ENCODE results near the gene RYK.
"Not testable (repeated sequence)": the region's sequence is repeated elsewhere in the genome, so short reads cannot be mapped to it uniquely, and the experiment has no call there.

RYK gene

GRCh38 chr3:134284438-134284837, 33.8 kb upstream of the RYK start:
- Histone ChIP-seq H3K27ac (ENCODE audit: low read depth, low read length) (no peak overlapping the region), H3K4me1 (ENCODE audit: control insufficient read depth in 1 of 2, insufficient read depth in 2 of 2, low read length in 2 of 2) (no peaks in the 10 kb centered on the region), H3K9me3 (ENCODE audit: control insufficient read depth in 1 of 2, low read length in 2 of 2) (no peaks in the 10 kb centered on the region), H3K4me3 (ENCODE audit: low read depth in 1 of 2, low read length in 2 of 2) (no peak overlapping the region), H3K9ac (ENCODE audit: low read depth in 1 of 2, low read length in 2 of 2) (no peak overlapping the region), H3K27me3 (ENCODE audit: control insufficient read depth in 1 of 2, insufficient read depth in 2 of 2, low read length in 2 of 2) (peaks cover 0 to 3% of the 10 kb centered on the region in 2 donors), H3K36me3 (ENCODE audit: control insufficient read depth in 1 of 2, insufficient read depth in 2 of 2, low read length in 2 of 2) (no peaks in the 10 kb centered on the region)

- Histone ChIP-seq H3K4me3 (ENCODE audit: low read depth in 1 of 2, low read length in 2 of 2) (no peak overlapping the region), H3K9ac (ENCODE audit: low read depth in 1 of 2, low read length in 2 of 2) (no peak overlapping the region), H3K27ac (ENCODE audit: low read depth, low read length) (no peak overlapping the region), H3K9me3 (ENCODE audit: control insufficient read depth in 1 of 2, low read length in 2 of 2) (no peaks in the 10 kb centered on the region), H3K27me3 (ENCODE audit: control insufficient read depth in 1 of 2, insufficient read depth in 2 of 2, low read length in 2 of 2) (peaks cover 0 to 3% of the 10 kb centered on the region in 2 donors), H3K4me1 (ENCODE audit: control insufficient read depth in 1 of 2, insufficient read depth in 2 of 2, low read length in 2 of 2) (no peaks in the 10 kb centered on the region), H3K36me3 (ENCODE audit: control insufficient read depth in 1 of 2, insufficient read depth in 2 of 2, low read length in 2 of 2) (no peaks in the 10 kb centered on the region)
These were observed 32.0 kb upstream of the RYK start for GRCh38 chr3:134282659-134283047.

GRCh38 chr3:134281912-134282658, 31.4 kb upstream of the RYK start:
- Histone ChIP-seq H3K36me3 (ENCODE audit: control insufficient read depth in 1 of 2, insufficient read depth in 2 of 2, low read length in 2 of 2) (no peaks in the 10 kb centered on the region), H3K4me3 (ENCODE audit: low read depth in 1 of 2, low read length in 2 of 2) (no peak overlapping the region), H3K27me3 (ENCODE audit: control insufficient read depth in 1 of 2, insufficient read depth in 2 of 2, low read length in 2 of 2) (peaks cover 0 to 3% of the 10 kb centered on the region in 2 donors), H3K9me3 (ENCODE audit: control insufficient read depth in 1 of 2, low read length in 2 of 2) (no peaks in the 10 kb centered on the region), H3K9ac (ENCODE audit: low read depth in 1 of 2, low read length in 2 of 2) (no peak overlapping the region), H3K27ac (ENCODE audit: low read depth, low read length) (no peak overlapping the region), H3K4me1 (ENCODE audit: control insufficient read depth in 1 of 2, insufficient read depth in 2 of 2, low read length in 2 of 2) (no peaks in the 10 kb centered on the region)

GRCh38 chr3:134279466-134279865, 28.8 kb upstream of the RYK start:
- Histone ChIP-seq H3K27me3 (ENCODE audit: control insufficient read depth in 1 of 2, insufficient read depth in 2 of 2, low read length in 2 of 2) (peaks cover 0 to under 1% of the 10 kb centered on the region in 2 donors), H3K9ac (ENCODE audit: low read depth in 1 of 2, low read length in 2 of 2) (no peak overlapping the region), H3K27ac (ENCODE audit: low read depth, low read length) (no peak overlapping the region), H3K4me3 (ENCODE audit: low read depth in 1 of 2, low read length in 2 of 2) (no peak overlapping the region), H3K36me3 (ENCODE audit: control insufficient read depth in 1 of 2, insufficient read depth in 2 of 2, low read length in 2 of 2) (no peaks in the 10 kb centered on the region), H3K4me1 (ENCODE audit: control insufficient read depth in 1 of 2, insufficient read depth in 2 of 2, low read length in 2 of 2) (no peaks in the 10 kb centered on the region), H3K9me3 (ENCODE audit: control insufficient read depth in 1 of 2, low read length in 2 of 2) (no peaks in the 10 kb centered on the region)

- no peak overlapping the region for H3K4me3 ChIP-seq (ENCODE audit: low read depth in 1 of 2, low read length in 2 of 2)
- H3K9me3 ChIP-seq (ENCODE audit: control insufficient read depth in 1 of 2, low read length in 2 of 2) = no peaks in the 10 kb centered on the region
- H3K27ac ChIP-seq (ENCODE audit: low read depth, low read length) = no peak overlapping the region
- no peak overlapping the region for H3K9ac ChIP-seq (ENCODE audit: low read depth in 1 of 2, low read length in 2 of 2)
- no peaks in the 10 kb centered on the region for H3K36me3 ChIP-seq (ENCODE audit: control insufficient read depth in 1 of 2, insufficient read depth in 2 of 2, low read length in 2 of 2)
- no peaks in the 10 kb centered on the region for H3K27me3 ChIP-seq (ENCODE audit: control insufficient read depth in 1 of 2, insufficient read depth in 2 of 2, low read length in 2 of 2)
- H3K4me1 ChIP-seq (ENCODE audit: control insufficient read depth in 1 of 2, insufficient read depth in 2 of 2, low read length in 2 of 2) = no peaks in the 10 kb centered on the region
These were observed 26.5 kb upstream of the RYK start for GRCh38 chr3:134277066-134277660.

- Histone ChIP-seq H3K27ac (ENCODE audit: low read depth, low read length) (no peak overlapping the region), H3K27me3 (ENCODE audit: control insufficient read depth in 1 of 2, insufficient read depth in 2 of 2, low read length in 2 of 2) (no peaks in the 10 kb centered on the region)
These were observed 25.4 kb upstream of the RYK start for GRCh38 chr3:134276086-134276485.

GRCh38 chr3:134275110-134275509, 24.5 kb upstream of the RYK start:
- H3K36me3 ChIP-seq (ENCODE audit: control insufficient read depth in 1 of 2, insufficient read depth in 2 of 2, low read length in 2 of 2); H3K27me3 ChIP-seq (ENCODE audit: control insufficient read depth in 1 of 2, insufficient read depth in 2 of 2, low read length in 2 of 2); H3K9me3 ChIP-seq (ENCODE audit: control insufficient read depth in 1 of 2, low read length in 2 of 2); H3K4me3 ChIP-seq (ENCODE audit: low read depth in 1 of 2, low read length in 2 of 2); H3K4me1 ChIP-seq (ENCODE audit: control insufficient read depth in 1 of 2, insufficient read depth in 2 of 2, low read length in 2 of 2); H3K9ac ChIP-seq (ENCODE audit: low read depth in 1 of 2, low read length in 2 of 2); H3K27ac ChIP-seq (ENCODE audit: low read depth, low read length): not testable (repeated sequence)

More at GRCh38 chr3:134276086-134276485, 25.4 kb upstream of the RYK start:
- no peaks in the 10 kb centered on the region for H3K36me3 ChIP-seq (ENCODE audit: control insufficient read depth in 1 of 2, insufficient read depth in 2 of 2, low read length in 2 of 2)
- no peaks in the 10 kb centered on the region for H3K9me3 ChIP-seq (ENCODE audit: control insufficient read depth in 1 of 2, low read length in 2 of 2)
- no peak overlapping the region for H3K9ac ChIP-seq (ENCODE audit: low read depth in 1 of 2, low read length in 2 of 2)
- no peaks in the 10 kb centered on the region for H3K4me1 ChIP-seq (ENCODE audit: control insufficient read depth in 1 of 2, insufficient read depth in 2 of 2, low read length in 2 of 2)
- no peak overlapping the region for H3K4me3 ChIP-seq (ENCODE audit: low read depth in 1 of 2, low read length in 2 of 2)

- Histone ChIP-seq H3K27ac (ENCODE audit: low read depth, low read length) (no peak overlapping the region), H3K4me1 (ENCODE audit: control insufficient read depth in 1 of 2, insufficient read depth in 2 of 2, low read length in 2 of 2) (no peaks in the 10 kb centered on the region), H3K9ac (ENCODE audit: low read depth in 1 of 2, low read length in 2 of 2) (no peak overlapping the region), H3K4me3 (ENCODE audit: low read depth in 1 of 2, low read length in 2 of 2) (no peak overlapping the region), H3K9me3 (ENCODE audit: control insufficient read depth in 1 of 2, low read length in 2 of 2) (no peaks in the 10 kb centered on the region), H3K36me3 (ENCODE audit: control insufficient read depth in 1 of 2, insufficient read depth in 2 of 2, low read length in 2 of 2) (no peaks in the 10 kb centered on the region), H3K27me3 (ENCODE audit: control insufficient read depth in 1 of 2, insufficient read depth in 2 of 2, low read length in 2 of 2) (no peaks in the 10 kb centered on the region)
These were observed 23.9 kb upstream of the RYK start for GRCh38 chr3:134274571-134274970.

- Histone ChIP-seq H3K9ac (ENCODE audit: low read depth in 1 of 2, low read length in 2 of 2) (no peak overlapping the region), H3K4me3 (ENCODE audit: low read depth in 1 of 2, low read length in 2 of 2) (no peak overlapping the region), H3K4me1 (ENCODE audit: control insufficient read depth in 1 of 2, insufficient read depth in 2 of 2, low read length in 2 of 2) (no peaks in the 10 kb centered on the region), H3K36me3 (ENCODE audit: control insufficient read depth in 1 of 2, insufficient read depth in 2 of 2, low read length in 2 of 2) (no peaks in the 10 kb centered on the region), H3K27ac (ENCODE audit: low read depth, low read length) (no peak overlapping the region), H3K27me3 (ENCODE audit: control insufficient read depth in 1 of 2, insufficient read depth in 2 of 2, low read length in 2 of 2) (no peaks in the 10 kb centered on the region), H3K9me3 (ENCODE audit: control insufficient read depth in 1 of 2, low read length in 2 of 2) (no peaks in the 10 kb centered on the region)
These were observed 17.3 kb upstream of the RYK start for GRCh38 chr3:134267996-134268395.

GRCh38 chr3:134260987-134261386, 10.3 kb upstream of the RYK start:
- H3K4me3 ChIP-seq (ENCODE audit: low read depth in 1 of 2, low read length in 2 of 2) = no peak overlapping the region
- no peak overlapping the region for H3K27ac ChIP-seq (ENCODE audit: low read depth, low read length)
- H3K36me3 ChIP-seq (ENCODE audit: control insufficient read depth in 1 of 2, insufficient read depth in 2 of 2, low read length in 2 of 2) = no peaks in the 10 kb centered on the region
- H3K27me3 ChIP-seq (ENCODE audit: control insufficient read depth in 1 of 2, insufficient read depth in 2 of 2, low read length in 2 of 2) = no peaks in the 10 kb centered on the region
- no peaks in the 10 kb centered on the region for H3K4me1 ChIP-seq (ENCODE audit: control insufficient read depth in 1 of 2, insufficient read depth in 2 of 2, low read length in 2 of 2)
- H3K9ac ChIP-seq (ENCODE audit: low read depth in 1 of 2, low read length in 2 of 2) = no peak overlapping the region
- no peaks in the 10 kb centered on the region for H3K9me3 ChIP-seq (ENCODE audit: control insufficient read depth in 1 of 2, low read length in 2 of 2)

Data from duodenal mucosa (tissue), 2 donors.